Tibial nerve (tissue), 3 donors: ENCODE measurements around the gene CFAP99.

Experiments
- POLR2A ChIP-seq, 2 donors: fragments of 450-650 bp; IDR thresholded peaks; one replicate each; pipeline ENCODE4 v1.6.1; 2017; ENCODE audit warnings: antibody characterized with exemption in 2 of 2, mild to moderate bottlenecking in 2 of 2, moderate library complexity in 2 of 2
- TF ChIP-seq, protein P1 (sequence below), 5 experiments: fragments of 200-600 bp in 3 of 5; fragments of 450-650 bp in 2 of 5; sonication (generic) in 3 of 5; IDR thresholded peaks; one replicate each; pipeline ENCODE4 v1.5.1; 2016 to 2019; ENCODE audit warnings: antibody characterized with exemption in 5 of 5, mild to moderate bottlenecking in 3 of 5, moderate library complexity in 2 of 5

DNA sequence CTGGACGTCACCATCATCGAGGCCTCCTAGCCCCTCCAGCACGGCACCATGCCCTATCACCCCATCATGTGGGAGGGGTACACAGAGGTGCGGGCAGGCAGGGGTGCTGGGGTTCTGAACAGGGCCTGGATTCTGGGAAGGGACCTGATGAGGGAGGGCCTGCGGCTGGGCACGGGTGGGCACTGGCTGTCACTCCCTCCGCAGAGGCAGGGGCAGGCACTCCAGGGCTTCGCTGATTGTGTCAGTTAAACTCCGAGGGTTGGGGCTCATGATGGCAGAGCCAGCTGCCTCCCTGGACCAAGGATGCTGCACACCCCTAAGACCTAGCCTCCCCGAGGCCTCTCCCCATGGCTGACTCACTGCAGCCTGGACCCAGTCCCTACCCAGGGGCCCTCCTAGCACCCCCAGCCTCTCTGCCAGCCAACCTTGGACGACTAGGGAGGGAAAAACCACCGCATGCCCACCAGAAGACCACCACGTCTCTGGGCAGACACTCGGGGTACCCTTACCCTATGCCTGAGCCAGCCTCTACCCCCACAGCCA lies 46.2 kb upstream of the CFAP99 start:
- TF ChIP-seq, protein P1, sequence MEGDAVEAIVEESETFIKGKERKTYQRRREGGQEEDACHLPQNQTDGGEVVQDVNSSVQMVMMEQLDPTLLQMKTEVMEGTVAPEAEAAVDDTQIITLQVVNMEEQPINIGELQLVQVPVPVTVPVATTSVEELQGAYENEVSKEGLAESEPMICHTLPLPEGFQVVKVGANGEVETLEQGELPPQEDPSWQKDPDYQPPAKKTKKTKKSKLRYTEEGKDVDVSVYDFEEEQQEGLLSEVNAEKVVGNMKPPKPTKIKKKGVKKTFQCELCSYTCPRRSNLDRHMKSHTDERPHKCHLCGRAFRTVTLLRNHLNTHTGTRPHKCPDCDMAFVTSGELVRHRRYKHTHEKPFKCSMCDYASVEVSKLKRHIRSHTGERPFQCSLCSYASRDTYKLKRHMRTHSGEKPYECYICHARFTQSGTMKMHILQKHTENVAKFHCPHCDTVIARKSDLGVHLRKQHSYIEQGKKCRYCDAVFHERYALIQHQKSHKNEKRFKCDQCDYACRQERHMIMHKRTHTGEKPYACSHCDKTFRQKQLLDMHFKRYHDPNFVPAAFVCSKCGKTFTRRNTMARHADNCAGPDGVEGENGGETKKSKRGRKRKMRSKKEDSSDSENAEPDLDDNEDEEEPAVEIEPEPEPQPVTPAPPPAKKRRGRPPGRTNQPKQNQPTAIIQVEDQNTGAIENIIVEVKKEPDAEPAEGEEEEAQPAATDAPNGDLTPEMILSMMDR (IDR thresholded peaks at IDR 0.05) = no peak
- TF ChIP-seq POLR2A (IDR thresholded peaks at IDR 0.05) = no peak
